Measurements from ENCODE around the gene CARD10.

The CARD10 gene

GRCh38 chr22:37525746-37526350, 6.6 kb upstream of the CARD10 start:
- no peak for FAIRE-seq

- no peak for FAIRE-seq
These were observed 6.0 kb upstream of the CARD10 start for GRCh38 chr22:37525073-37525745.

GRCh38 chr22:37522482-37522881, 3.3 kb upstream of the CARD10 start:
- no peak for FAIRE-seq

GRCh38 chr22:37521236-37521739, 2.1 kb upstream of the CARD10 start:
- FAIRE-seq, result no peak

DNA sequence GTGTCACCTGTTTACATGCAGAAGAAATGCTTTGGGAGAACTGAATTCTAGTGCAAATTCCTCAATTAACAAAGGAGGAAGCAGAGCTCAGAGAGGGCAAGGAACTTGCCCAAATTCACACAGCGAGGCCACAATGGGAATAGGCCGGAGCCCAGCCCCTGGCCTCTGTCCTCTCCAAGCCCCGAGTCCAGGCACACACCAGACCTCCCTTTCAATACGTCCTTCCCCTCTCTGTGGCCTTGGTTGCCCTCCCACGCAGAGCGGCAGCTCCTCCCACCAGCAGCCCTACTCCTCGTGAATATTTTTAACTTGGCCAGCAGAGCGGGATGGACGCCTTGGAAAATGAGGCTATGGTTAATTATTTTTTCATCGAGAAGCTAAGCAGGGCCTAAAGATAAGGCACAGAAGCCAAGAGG, 1.6 kb upstream of the CARD10 start:
- FAIRE-seq, result no peak

GRCh38 chr22:37518509-37519267, 527 bp downstream of the CARD10 start:
- no peak for FAIRE-seq

DNA sequence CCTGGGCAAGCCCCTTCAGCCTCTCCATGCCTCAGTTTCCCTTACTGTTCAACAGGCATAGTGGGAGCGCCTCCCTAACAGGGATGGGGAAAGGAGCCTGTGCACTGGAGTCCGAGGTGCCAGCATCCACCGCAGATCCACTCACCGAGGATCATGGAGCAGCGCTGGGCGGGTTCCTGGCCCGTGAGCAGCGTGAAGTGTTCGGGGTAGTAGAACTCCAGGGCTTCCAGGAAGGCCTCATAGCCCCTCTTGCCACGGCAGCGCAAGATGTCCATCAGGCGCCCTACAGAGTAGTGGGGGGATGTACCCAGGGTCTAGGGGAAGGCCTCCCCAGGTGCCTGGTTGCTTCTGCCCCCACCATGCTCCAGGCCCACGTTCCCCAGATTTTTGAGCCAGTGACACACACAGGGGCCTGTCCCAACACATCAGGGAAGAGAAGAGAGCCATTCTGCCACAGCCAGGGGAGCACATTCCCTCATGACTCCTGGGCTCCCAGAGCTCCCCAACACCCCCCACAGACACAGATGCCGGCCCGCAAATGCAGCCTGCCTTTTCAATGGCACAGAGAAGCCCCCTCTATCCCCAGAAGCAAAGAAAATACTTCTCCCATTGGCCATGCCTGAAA, 1.3 kb downstream of the CARD10 start:
- FAIRE-seq, result no peak

GRCh38 chr22:37516456-37516855, 2.8 kb downstream of the CARD10 start:
- FAIRE-seq, result peak; percentile 41

DNA sequence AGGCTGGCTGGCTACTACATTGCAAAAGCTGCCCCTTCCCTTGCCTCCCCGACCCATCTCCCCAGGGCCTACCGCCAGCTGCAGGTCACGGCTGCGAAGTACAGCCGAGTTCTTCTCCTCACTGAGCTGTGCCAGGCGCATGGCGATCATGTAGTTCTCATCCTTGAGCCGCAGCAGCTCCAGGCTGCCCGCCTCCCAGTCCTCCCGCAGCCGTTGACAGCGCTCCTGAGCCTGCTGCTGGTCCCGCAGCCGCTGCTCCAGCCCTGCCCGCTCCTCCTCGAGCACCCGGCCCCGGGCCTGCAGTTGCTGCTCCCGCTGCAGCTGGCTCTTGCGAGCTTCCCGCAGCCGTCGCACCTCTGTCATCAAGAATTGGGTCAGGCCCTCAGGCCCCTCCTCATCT, 3.3 kb downstream of the CARD10 start:
- no peak for FAIRE-seq

DNA sequence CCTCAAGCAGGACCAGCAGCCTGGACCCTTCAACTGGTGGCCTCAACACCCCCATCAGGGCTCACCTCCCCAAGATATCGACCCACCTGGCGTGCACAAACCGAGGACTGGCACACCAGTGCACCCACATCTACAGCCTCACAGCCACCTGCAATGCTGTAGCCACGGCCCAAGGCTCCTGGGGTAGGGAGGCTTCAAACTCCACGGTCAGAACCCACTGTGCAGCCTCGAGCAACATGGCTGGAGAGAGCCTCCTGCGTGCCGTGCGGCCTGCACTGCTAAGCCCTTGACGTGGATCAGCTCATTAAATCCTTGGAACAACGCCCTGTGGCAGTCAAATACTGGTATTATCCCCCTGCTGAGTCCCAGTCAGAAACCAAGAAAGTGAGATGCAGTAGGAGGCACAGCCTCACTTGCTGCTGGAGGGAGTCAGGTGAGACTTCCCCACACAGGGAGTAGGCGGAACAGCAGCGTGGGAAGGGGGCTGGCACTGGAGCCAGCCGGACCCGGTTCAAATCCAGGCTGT, 4.6 kb downstream of the CARD10 start:
- FAIRE-seq, result no peak

DNA sequence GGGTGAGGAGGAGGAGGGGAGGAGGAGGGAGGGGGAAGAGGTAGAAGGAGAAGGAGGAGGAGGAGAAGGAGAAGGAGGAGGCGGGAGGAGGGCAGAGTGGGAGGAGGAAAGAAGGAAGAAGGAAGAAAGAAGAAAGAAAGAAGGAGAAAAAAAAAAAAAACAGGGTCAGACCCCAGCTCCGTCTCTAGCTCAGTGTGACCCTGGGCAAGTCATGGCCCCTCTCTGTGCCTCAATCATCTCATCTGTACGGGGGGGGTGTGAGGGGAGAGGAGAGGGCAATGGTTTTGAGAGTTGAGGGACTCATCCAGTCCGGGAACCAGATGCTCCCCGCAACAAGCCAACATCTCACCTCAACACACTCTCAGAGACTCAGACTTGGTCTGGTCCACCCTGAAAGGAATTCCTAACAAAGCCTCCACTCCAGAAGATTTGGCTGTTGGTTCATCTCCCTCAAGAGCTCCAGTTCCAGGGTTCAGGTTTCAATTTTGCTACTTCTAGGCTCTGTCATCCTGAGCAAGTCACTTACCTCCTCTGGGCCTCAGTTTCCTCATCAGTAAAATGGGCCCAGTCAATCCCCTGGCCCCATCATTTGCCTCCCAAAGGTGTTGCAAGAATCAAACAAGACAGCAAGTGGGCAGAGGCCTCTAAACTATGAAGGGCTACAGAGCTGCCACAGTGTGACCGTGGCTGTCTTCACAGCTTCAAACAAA, 7.7 kb downstream of the CARD10 start:
- FAIRE-seq, result no peak

DNA sequence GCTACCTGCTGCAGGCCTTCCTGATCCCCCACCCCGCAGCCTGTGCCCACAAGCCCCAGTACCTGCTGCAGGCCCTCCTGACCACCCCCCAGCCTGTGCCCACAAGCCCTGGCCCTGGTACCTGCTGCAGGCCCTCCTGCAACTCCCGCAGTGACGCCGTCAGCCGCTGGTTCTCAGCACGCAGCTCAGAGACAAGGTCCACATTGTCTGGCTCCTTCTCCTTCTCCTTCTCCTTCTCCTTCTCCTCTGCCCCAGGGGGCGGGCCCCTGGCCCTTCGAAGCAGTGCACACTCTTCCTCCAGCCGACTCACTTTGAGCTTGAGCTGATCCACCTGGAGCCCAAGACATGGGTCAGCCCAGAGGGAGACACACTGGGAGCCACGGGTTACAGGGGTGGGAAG, 9.1 kb downstream of the CARD10 start:
- no peak for FAIRE-seq

- FAIRE-seq, result no peak
These were observed 10.0 kb downstream of the CARD10 start for GRCh38 chr22:37509059-37509860.

GRCh38 chr22:37508431-37508992, 10.7 kb downstream of the CARD10 start:
- FAIRE-seq, result no peak

- no peak for FAIRE-seq
These were observed 11.5 kb downstream of the CARD10 start for GRCh38 chr22:37507731-37508130.

DNA sequence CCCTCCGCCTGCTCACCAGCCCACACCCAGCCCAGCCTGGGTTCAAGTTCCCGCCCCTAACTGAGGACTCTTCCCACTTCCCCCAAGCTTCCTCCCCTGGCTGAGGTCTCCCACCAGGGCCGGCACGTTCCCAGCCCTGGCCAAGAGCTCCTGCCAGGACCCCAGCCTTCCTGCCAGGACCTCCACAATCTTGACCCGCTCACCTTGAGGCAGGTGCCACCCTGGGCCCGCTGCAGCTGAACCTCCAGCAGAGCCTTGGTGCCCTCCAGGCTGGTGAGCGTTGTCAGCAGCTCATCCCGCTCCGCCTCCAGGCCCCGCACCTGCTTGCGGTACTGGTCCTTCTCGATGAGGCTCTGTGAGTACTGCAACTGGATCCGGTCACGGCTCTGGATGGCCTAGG, 13.2 kb downstream of the CARD10 start:
- no peak for FAIRE-seq

DNA sequence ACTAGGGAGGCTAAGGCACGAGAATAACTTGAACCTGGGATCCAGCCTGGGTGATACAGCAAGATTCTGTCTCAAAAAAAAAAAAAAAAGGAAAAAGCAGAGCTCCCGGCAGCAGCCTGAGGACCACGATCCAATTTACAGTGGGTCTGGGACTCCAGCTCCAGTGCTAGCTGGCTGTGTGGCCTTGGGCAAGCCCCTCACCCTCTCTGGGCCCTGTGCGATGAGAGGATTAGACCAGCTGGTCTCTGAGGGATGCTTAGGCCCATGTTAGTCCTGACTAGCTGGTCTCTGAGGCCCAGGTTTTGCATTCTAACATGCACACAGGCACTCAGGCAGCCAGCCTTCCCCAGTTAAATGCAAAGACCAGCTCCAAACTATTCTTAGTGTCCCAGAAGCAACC, 13.7 kb downstream of the CARD10 start:
- no peak for FAIRE-seq

DNA sequence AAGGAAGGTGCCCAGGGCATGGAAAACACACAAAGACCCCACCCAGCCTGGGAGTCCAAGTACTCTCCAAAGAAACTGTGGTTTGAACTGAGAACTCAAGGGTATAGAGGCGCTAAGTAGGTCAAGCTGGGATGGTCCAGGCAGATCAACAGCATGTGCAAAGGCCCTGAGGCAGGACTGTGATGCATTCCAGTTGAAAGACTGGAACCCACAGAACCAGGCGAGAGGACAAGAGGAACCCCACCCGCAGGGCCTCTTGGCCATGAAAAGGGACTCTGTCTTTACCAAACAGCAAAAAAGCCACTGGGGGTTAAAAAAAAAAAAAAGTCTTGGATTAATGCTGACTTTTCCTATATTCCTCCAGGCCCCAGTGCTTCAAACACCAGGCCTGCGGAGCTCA, 14.3 kb downstream of the CARD10 start:
- no peak for FAIRE-seq

DNA sequence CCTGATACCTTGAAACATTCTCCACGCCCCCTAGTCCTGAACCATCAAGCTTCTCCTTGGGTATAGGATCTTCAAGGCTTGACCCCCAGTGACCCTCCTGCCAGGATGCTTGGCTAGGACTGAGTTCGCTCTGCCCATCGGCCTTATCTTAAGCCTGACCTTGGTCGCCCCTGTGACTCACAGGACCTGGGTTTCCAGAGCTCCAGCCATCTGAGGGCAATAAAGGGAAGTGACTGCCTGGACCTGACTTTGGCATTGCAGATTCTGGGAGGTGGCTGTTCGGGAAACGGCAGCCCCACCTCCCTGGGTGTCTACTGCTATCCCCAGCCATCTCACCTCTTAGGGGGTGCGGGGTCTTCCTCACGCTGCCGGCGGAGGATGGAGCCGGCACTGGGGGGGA, 15.4 kb downstream of the CARD10 start:
- no peak for FAIRE-seq

GRCh38 chr22:37503183-37503683, 16.0 kb downstream of the CARD10 start:
- no peak for FAIRE-seq

All from G401.6 (cell line).